22Rv1 (cell line): ENCODE measurements around the gene SKA2.

ENCODE experiments used
- ZFX ChIP-seq: fragments of 450-650 bp; IDR thresholded peaks from 2 replicates; pipeline ENCODE4 v1.6.1; 2017; ENCODE audit warnings: antibody characterized with exemption, borderline replicate concordance
- TF ChIP-seq, protein P1 (sequence below): fragments of 450-650 bp; IDR thresholded peaks from 2 replicates; pipeline ENCODE4 v1.5.1; 2017; ENCODE audit warnings: mild to moderate bottlenecking

DNA sequence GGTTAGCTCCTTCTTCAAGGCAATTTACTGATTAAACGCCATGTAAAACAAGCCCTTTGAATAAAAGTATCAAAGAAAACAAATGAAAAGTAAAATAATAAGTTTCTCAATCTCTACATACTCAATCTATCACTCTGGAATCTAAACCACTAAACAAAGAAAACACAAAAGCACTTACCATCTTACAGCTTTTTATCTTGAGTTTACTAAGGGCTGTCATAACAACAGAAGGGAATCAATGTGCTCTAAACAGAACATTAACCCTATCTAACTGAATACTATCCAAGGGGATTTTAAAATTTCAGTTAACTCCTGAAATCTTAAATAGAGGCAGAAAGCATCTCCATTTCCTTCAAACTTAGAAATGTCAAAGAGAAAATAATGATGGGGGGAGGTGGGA lies 3.4 kb downstream of the SKA2 start:
- TF ChIP-seq, protein P1, sequence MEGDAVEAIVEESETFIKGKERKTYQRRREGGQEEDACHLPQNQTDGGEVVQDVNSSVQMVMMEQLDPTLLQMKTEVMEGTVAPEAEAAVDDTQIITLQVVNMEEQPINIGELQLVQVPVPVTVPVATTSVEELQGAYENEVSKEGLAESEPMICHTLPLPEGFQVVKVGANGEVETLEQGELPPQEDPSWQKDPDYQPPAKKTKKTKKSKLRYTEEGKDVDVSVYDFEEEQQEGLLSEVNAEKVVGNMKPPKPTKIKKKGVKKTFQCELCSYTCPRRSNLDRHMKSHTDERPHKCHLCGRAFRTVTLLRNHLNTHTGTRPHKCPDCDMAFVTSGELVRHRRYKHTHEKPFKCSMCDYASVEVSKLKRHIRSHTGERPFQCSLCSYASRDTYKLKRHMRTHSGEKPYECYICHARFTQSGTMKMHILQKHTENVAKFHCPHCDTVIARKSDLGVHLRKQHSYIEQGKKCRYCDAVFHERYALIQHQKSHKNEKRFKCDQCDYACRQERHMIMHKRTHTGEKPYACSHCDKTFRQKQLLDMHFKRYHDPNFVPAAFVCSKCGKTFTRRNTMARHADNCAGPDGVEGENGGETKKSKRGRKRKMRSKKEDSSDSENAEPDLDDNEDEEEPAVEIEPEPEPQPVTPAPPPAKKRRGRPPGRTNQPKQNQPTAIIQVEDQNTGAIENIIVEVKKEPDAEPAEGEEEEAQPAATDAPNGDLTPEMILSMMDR, result no peak
- no peak for TF ChIP-seq ZFX
